ENCODE data around the gene CYP2D6. TPM values are rescaled to one million over a fixed set of nuclear protein-coding genes. Genes with fewer than 3 reads are reported as not detected.
A peak's percentile ranks its signal among the peaks of the same experiment; 100 is the strongest.

CYP2D6 gene
- total and polyA plus RNA-seq, 2 of the 8 experiments (the other 6 are each of a cell fraction or from before 2014, with no cell fraction given) = 0.93 to 1.7 TPM

GRCh38 chr22:42083119-42083518, 47.5 kb downstream of the CYP2D6 start:
- WGBS, 2 experiments (ENCODE audit: extremely low coverage in 1 of 2, insufficient coverage in 1 of 2, insufficient read length in 1 of 2, insufficient replicate concordance in 2 of 2, low coverage in 1 of 2, low lambda C conversion rate in 2 of 2, missing lambda C conversion rate in 1 of 2) = 94% methylated on average over 4 of the region's 4 CpGs; no CpG with 5 or more reads in 1 of the 2 experiments
- H3K4me3 ChIP-seq (ENCODE audit: extremely low read depth in 1 of 4, insufficient read depth in 2 of 4, low read depth in 3 of 4, low read length in 4 of 4) = no peak overlapping the region
- H3K56ac ChIP-seq (replicated peaks; ENCODE audit: insufficient read length, low read depth, low read length) = no peak overlapping the region
- peaks cover 0 to 4% (median 1%) of the 10 kb centered on the region in 4 experiments; a peak in 3 of 7 replicates for H3K4me1 ChIP-seq (replicated peaks in 1 of 4; ENCODE audit: control insufficient read depth in 3 of 4, insufficient read depth in 4 of 4, low read length in 3 of 4)
- peaks cover 2% of the 10 kb centered on the region for H3K23me2 ChIP-seq (ENCODE audit: low read depth, low read length)
- no peak for FAIRE-seq
- no peak overlapping the region for H2AK5ac ChIP-seq (ENCODE audit: low read depth, low read length)
- H2AFZ ChIP-seq (ENCODE audit: low read length) = no peak overlapping the region
- H4K20me1 ChIP-seq (replicated peaks in 1 of 2; ENCODE audit: control insufficient read depth in 1 of 2, insufficient read depth in 2 of 2, low read length in 2 of 2) = peaks cover 0 to 2% of the 10 kb centered on the region in 2 experiments
- peaks cover 0 to 12% of the 10 kb centered on the region in 2 experiments; a peak in 2 of 4 replicates for H3K79me2 ChIP-seq (ENCODE audit: control insufficient read depth in 1 of 2, insufficient read depth in 2 of 2, low read length in 2 of 2)
- H3K23ac ChIP-seq (ENCODE audit: insufficient read length) = no peak overlapping the region
- no peaks in the 10 kb centered on the region for H3K27me3 ChIP-seq (replicated peaks in 1 of 4; ENCODE audit: control insufficient read depth in 3 of 4, extremely low read depth in 1 of 4, insufficient read depth in 3 of 4, low read length in 3 of 4)
- H3K18ac ChIP-seq (ENCODE audit: extremely low read depth, low read length) = no peak overlapping the region
- ChIA-PET POLR2A (ENCODE audit: partially characterized antibody) (interaction anchor here (1.1 to 2.8 kb wide), 4 partner anchors 7 to 172 kb away, joined by 4 to 9 read pairs (median 4); partner anchors contain the start of gene NAGA), CTCF (ENCODE audit: partially characterized antibody) (interaction anchor here (1.6 kb wide), 1 partner anchor 10 kb away, joined by 5 read pairs; no protein-coding TSS in a partner anchor)
- H3K9me3 ChIP-seq (ENCODE audit: insufficient read depth in 2 of 2, low read depth in 1 of 2, low read length in 1 of 2) = no peaks in the 10 kb centered on the region
- H2BK120ac ChIP-seq (replicated peaks; ENCODE audit: low read depth, low read length) = no peak overlapping the region
- H3K36me3 ChIP-seq (ENCODE audit: control insufficient read depth in 2 of 4, insufficient read depth in 4 of 4, low read length in 3 of 4) = peaks cover 7 to 31% (median 27%) of the 10 kb centered on the region in 4 experiments
- 0 out of 7 replicates have a peak overlapping the region, but pooled peaks of 1 of the 4 experiments have one; percentile 13 for H3K9ac ChIP-seq (replicated peaks in 1 of 4; ENCODE audit: extremely low read depth in 1 of 4, low read depth in 3 of 4, low read length in 3 of 4)
- H3K4ac ChIP-seq (replicated peaks; ENCODE audit: insufficient read length, low read depth, low read length) = no peak overlapping the region
- H2BK12ac ChIP-seq (ENCODE audit: low read depth, low read length) = no peak overlapping the region
- no peak overlapping the region for H4K8ac ChIP-seq (ENCODE audit: extremely low read depth, insufficient read depth, low read length)
- H2BK15ac ChIP-seq (ENCODE audit: low read length) = no peak overlapping the region
- H4K91ac ChIP-seq (replicated peaks; ENCODE audit: insufficient read length, low read length) = no peak overlapping the region
- no peak for DNase-seq (ENCODE audit: low read depth in 1 of 2, low spot score in 2 of 2)
- no peak overlapping the region for H3K27ac ChIP-seq (ENCODE audit: low read depth, low read length)
- no peak overlapping the region for H4K5ac ChIP-seq (ENCODE audit: insufficient read length, low read depth, low read length)
- peaks cover 3% of the 10 kb centered on the region; the same call in 1 of the 2 replicates for H3K79me1 ChIP-seq (ENCODE audit: low read depth, low read length)
- no peak overlapping the region for H3K14ac ChIP-seq (ENCODE audit: insufficient read length)
- H3K4me2 ChIP-seq (ENCODE audit: insufficient read depth in 1 of 2, low read depth in 2 of 2, low read length in 2 of 2) = no peak overlapping the region
- no peak overlapping the region for H2BK5ac ChIP-seq (ENCODE audit: low read depth, low read length)
- TF ChIP-seq YY1 (IDR thresholded peaks at IDR 0.05; ENCODE audit: low read depth, low read length) (no peak), MAX (IDR thresholded peaks at IDR 0.05) (no peak), RNF2 (IDR thresholded peaks at IDR 0.05; ENCODE audit: borderline replicate concordance, low read depth, low read length, missing control alignments, poor library complexity, severe bottlenecking) (no peak), GABPA (IDR thresholded peaks at IDR 0.05; ENCODE audit: borderline replicate concordance, insufficient read depth, low read length) (no peak), JUN (IDR thresholded peaks at IDR 0.05; ENCODE audit: low read depth, low read length) (no peak), BRCA1 (IDR thresholded peaks at IDR 0.05; ENCODE audit: low read depth, low read length) (no peak), SAP30 (IDR thresholded peaks at IDR 0.05; ENCODE audit: insufficient read depth, insufficient replicate concordance, low read length) (no peak), RFX5 (IDR thresholded peaks at IDR 0.05; ENCODE audit: borderline replicate concordance, low read depth, low read length) (no peak), SIX5 (IDR thresholded peaks at IDR 0.05; ENCODE audit: low read depth, low read length) (no peak), NANOG (IDR thresholded peaks at IDR 0.05; ENCODE audit: insufficient read depth, low read depth, low read length, poor library complexity, severe bottlenecking) (no peak)
- TF ChIP-seq, protein P1, sequence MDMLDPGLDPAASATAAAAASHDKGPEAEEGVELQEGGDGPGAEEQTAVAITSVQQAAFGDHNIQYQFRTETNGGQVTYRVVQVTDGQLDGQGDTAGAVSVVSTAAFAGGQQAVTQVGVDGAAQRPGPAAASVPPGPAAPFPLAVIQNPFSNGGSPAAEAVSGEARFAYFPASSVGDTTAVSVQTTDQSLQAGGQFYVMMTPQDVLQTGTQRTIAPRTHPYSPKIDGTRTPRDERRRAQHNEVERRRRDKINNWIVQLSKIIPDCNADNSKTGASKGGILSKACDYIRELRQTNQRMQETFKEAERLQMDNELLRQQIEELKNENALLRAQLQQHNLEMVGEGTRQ (IDR thresholded peaks at IDR 0.05; ENCODE audit: low read length) = no peak
- no peak overlapping the region for H2BK20ac ChIP-seq (ENCODE audit: low read length)

Data from H1 (cell line).